OCI-LY7 (cell line): ENCODE data around the gene ZMIZ1. TPM values are rescaled to one million over a fixed set of nuclear protein-coding genes. Genes with fewer than 3 reads are reported as not detected.

ENCODE experiments used
- BruUV-seq: library from RNA; stranded (reverse); fragments of 400-500 nt; replicated peaks from 2 replicates; lab custom pipeline; 2021; lab: Mats Ljungman, UMichigan
- CTCF ChIA-PET: fragments of 300-600 bp; sonication (Branson Sonifier 250); formaldehyde crosslinking; loops from one replicate; lab custom pipeline; 2022; ENCODE audit warnings: antibody characterized with exemption; ENCODE audit not compliant: unreplicated experiment; lab: Charles Lee
- POLR2A ChIA-PET: fragments of 300-600 bp; sonication (Branson Sonifier 250); formaldehyde crosslinking; loops from one replicate; lab custom pipeline; 2022; ENCODE audit warnings: antibody characterized with exemption; lab: Charles Lee
- DNase-seq: peaks from one replicate; pipeline ENCODE4 v3.0.0-alpha.2; 2015; ENCODE audit warnings: low spot score
- H2AFZ ChIP-seq: fragments of 200-600 bp; sonication (generic), shearing (Covaris generic); 2 replicates; pipeline ENCODE4 v1.6.1; 2014; ENCODE audit warnings: mild to moderate bottlenecking, antibody characterized with exemption, low read length, moderate library complexity
- H3K27ac ChIP-seq: fragments of 200-600 bp; sonication (generic); 2 replicates; pipeline ENCODE4 v1.5.1; 2014; ENCODE audit warnings: mixed run types, low read depth, mild to moderate bottlenecking, moderate library complexity, low read length, inconsistent platforms; ENCODE audit not compliant: poor library complexity, severe bottlenecking
- H3K36me3 ChIP-seq: fragments of 200-600 bp; sonication (generic); 2 replicates; pipeline ENCODE4 v1.6.1; 2014; ENCODE audit warnings: mild to moderate bottlenecking, antibody characterized with exemption, low read length, moderate library complexity, mixed read lengths; ENCODE audit not compliant: insufficient read depth
- H3K4me1 ChIP-seq: fragments of 200-600 bp; sonication (generic); 2 replicates; pipeline ENCODE4 v1.5.1; 2014; ENCODE audit warnings: mild to moderate bottlenecking, low read length; ENCODE audit not compliant: insufficient read depth, poor library complexity, severe bottlenecking
- H3K4me2 ChIP-seq: fragments of 200-600 bp; sonication (generic); 2 replicates; pipeline ENCODE4 v1.6.1; 2014; ENCODE audit warnings: mild to moderate bottlenecking, low read length
- H3K4me3 ChIP-seq: fragments of 200-600 bp; sonication (generic); 2 replicates; pipeline ENCODE4 v1.5.1; 2014; ENCODE audit warnings: mild to moderate bottlenecking, low read depth, low read length; ENCODE audit not compliant: poor library complexity, severe bottlenecking
- H3K79me2 ChIP-seq: fragments of 200-600 bp; sonication (generic); 2 replicates; pipeline ENCODE4 v1.6.1; 2016; ENCODE audit warnings: low read depth, mild to moderate bottlenecking, low read length, moderate library complexity, mixed read lengths; ENCODE audit not compliant: insufficient read depth
- H3K9me2 ChIP-seq: fragments of 200-600 bp; sonication (generic); 2 replicates; pipeline ENCODE4 v1.6.1; 2016; ENCODE audit warnings: mild to moderate bottlenecking, low read length, mixed read lengths; ENCODE audit not compliant: insufficient read depth
- H3K9me3 ChIP-seq: fragments of 200-600 bp; sonication (generic); 2 replicates; pipeline ENCODE4 v1.6.1; 2014; ENCODE audit warnings: mild to moderate bottlenecking, mixed run types, low read length, mixed read lengths
- H4K20me1 ChIP-seq: fragments of 200-600 bp; sonication (generic); 2 replicates; pipeline ENCODE4 v1.6.1; 2014; ENCODE audit warnings: mild to moderate bottlenecking, antibody characterized with exemption, low read length, moderate library complexity, mixed read lengths; ENCODE audit not compliant: insufficient read depth
- EZH2phosphoT487 ChIP-seq: fragments of 200-600 bp; sonication (generic); IDR thresholded peaks from 2 replicates; pipeline ENCODE4 v1.6.1; 2018; ENCODE audit warnings: low read depth, borderline replicate concordance, mild to moderate bottlenecking, mixed run types, antibody characterized with exemption, low read length, moderate library complexity, mixed read lengths
- intact Hi-C: fragments of 100-400 bp; cut with micrococcal nuclease; formaldehyde crosslinking; loops from one replicate; pipeline ENCODE4 v1.10.0; 2022; ENCODE audit not compliant: unreplicated experiment
- total RNA-seq, 2 experiments: library from RNA; depleted of rRNA in 1 of 2; stranded (reverse); fragments of >200 nt in 1 of 2; shearing (Covaris generic) in 1 of 2; gene quantifications; 2 replicates each; pipeline ENCODE4 v1.2.3, GENCODE V29; 2014 to 2022
- TF ChIP-seq, protein P1 (sequence below): fragments of 200-600 bp; sonication (generic); conservative IDR thresholded peaks from 2 replicates; pipeline ENCODE4 v1.5.1; 2014; ENCODE audit warnings: mild to moderate bottlenecking, antibody characterized with exemption, low read length, moderate library complexity, mixed read lengths

ZMIZ1 gene
- total RNA-seq, 2 experiments from 2014 or later, result 20.4 to 66.9 TPM

DNA sequence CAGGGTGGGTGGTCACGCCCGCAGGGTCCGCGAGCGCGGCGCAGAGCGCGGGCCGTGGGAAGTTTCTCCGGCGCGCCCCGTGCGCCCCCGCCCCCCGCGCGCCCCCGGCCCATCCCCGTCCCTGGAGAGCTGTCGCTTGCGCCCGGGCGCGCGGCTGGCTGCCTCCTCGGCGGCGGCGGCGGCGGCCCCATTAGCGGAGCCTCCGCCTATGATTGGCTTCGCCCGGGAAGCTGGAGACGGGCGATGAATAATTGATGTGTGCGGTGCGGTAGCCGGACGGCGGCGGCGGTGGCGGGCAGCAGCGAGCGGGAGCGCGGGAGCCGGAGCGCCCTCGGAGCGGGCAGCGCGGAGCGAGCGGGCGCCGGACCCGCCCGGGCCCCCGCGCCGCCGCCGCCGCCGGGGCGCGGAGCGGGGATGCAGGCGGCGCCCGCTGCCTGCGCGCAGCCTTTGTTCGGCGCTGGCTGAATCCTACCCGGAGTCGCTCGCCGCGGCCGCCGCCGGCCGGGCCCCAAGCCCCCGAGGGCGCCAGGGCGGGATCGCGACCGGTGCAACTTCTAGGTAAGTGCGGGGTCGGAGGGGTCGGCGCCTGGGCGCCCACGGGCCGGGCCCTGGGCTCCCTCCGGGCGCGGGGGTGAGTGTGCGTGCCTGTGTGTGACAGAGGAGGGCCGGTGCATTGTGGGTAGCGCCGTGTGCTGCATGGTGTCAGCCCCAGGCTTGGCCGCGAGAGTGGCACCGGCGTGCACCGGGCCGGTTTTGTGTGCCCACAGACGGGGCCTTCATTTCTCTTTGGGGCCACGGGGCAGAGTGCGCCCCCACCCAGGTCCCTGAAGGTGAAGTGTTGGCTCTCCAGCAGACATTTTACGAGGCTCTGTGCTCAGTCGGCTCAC, 174.7 kb downstream of the ZMIZ1 start:
- Histone ChIP-seq H3K36me3 (peaks cover 7% of the 10 kb centered on the region; the same call in 1 of the 2 replicates), H2AFZ (peak overlapping the region; percentile 27; the same call in 1 of the 2 replicates), H3K79me2 (peaks cover 46% of the 10 kb centered on the region), H3K4me3 (peak overlapping the region; percentile 76), H3K4me2 (peak overlapping the region; percentile 90), H4K20me1 (no peaks in the 10 kb centered on the region), H3K4me1 (peaks cover 57% of the 10 kb centered on the region), H3K9me3 (no peaks in the 10 kb centered on the region), H3K9me2 (no peaks in the 10 kb centered on the region), H3K27ac (peak overlapping the region; percentile 90)
- CTCF ChIA-PET, result interaction anchor here (0.6 kb wide), 1 partner anchor 176 kb away, joined by 7 read pairs; no protein-coding TSS in a partner anchor
- peak; percentile 81 for DNase-seq
- TF ChIP-seq, protein P1, sequence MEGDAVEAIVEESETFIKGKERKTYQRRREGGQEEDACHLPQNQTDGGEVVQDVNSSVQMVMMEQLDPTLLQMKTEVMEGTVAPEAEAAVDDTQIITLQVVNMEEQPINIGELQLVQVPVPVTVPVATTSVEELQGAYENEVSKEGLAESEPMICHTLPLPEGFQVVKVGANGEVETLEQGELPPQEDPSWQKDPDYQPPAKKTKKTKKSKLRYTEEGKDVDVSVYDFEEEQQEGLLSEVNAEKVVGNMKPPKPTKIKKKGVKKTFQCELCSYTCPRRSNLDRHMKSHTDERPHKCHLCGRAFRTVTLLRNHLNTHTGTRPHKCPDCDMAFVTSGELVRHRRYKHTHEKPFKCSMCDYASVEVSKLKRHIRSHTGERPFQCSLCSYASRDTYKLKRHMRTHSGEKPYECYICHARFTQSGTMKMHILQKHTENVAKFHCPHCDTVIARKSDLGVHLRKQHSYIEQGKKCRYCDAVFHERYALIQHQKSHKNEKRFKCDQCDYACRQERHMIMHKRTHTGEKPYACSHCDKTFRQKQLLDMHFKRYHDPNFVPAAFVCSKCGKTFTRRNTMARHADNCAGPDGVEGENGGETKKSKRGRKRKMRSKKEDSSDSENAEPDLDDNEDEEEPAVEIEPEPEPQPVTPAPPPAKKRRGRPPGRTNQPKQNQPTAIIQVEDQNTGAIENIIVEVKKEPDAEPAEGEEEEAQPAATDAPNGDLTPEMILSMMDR, result 0 out of 2 replicates have a peak, but pooled peaks have one; percentile 24
- no peak for TF ChIP-seq EZH2phosphoT487
- POLR2A ChIA-PET, result interaction anchor here (1.5 to 2.1 kb wide), 2 partner anchors 40 to 101 kb away, joined by 3 to 6 read pairs; no protein-coding TSS in a partner anchor
- intact Hi-C loops, result loop anchor here (5.0 to 10.0 kb wide), 3 partner anchors 106 to 1221 kb away; partner anchors contain the start of gene ANXA11
- BruUV-seq, result no TSS peak

DNA sequence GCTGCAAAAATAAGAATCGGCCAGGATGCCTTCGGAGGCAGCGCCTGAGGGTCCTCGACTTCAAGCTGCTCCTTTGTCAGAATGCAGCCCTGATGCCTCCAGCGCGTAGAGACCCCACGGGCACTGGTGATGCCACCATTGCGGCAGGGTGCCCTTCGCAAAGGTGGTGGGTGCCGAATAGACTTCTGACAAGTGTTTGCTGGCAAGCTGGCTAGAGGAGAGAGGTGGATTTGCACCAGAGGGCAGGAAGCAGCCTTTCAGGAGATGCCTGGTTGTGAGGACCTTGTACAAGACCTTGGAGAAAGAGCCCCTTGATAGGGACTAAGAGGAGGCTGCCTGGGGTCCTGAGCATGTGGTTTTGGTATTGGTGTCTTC, 175.3 kb downstream of the ZMIZ1 start:
- peak; percentile 46 for DNase-seq
- CTCF ChIA-PET, result no interaction called here
- no peaks in the 10 kb centered on the region for H3K9me2 ChIP-seq
- POLR2A ChIA-PET, result interaction anchor here (0.8 to 1.7 kb wide), 5 partner anchors 12 to 44 kb away, joined by 3 to 5 read pairs (median 3); no protein-coding TSS in a partner anchor
- H3K79me2 ChIP-seq, result peaks cover 53% of the 10 kb centered on the region
- peak overlapping the region; percentile 90 for H3K27ac ChIP-seq
- TF ChIP-seq EZH2phosphoT487, result no peak
- TF ChIP-seq, protein P1, result no peak
- peaks cover 7% of the 10 kb centered on the region; the same call in 1 of the 2 replicates for H3K36me3 ChIP-seq
- BruUV-seq, result no TSS peak
- no peaks in the 10 kb centered on the region for H4K20me1 ChIP-seq
- peak overlapping the region; percentile 76 for H3K4me3 ChIP-seq
- peak overlapping the region; percentile 90 for H3K4me2 ChIP-seq
- peaks cover 63% of the 10 kb centered on the region for H3K4me1 ChIP-seq
- intact Hi-C loops, result loop anchor here (5.0 to 10.0 kb wide), 3 partner anchors 107 to 1221 kb away; partner anchors contain the start of gene ANXA11
- no peaks in the 10 kb centered on the region for H3K9me3 ChIP-seq
- peak overlapping the region; percentile 27; the same call in 1 of the 2 replicates for H2AFZ ChIP-seq
